Mammary epithelial cell (primary cell): ENCODE results near the gene ISOC2.

ENCODE experiments used
- CTCF ChIP-seq, 2 donors: IDR thresholded peaks in 1 of 2; conservative IDR thresholded peaks in 1 of 2; 2 replicates each; pipeline ENCODE4 v1.5.1; 2011 to 2012; ENCODE audit warnings: inconsistent platforms in 2 of 2, low read length in 2 of 2, mild to moderate bottlenecking in 2 of 2, control low read depth in 1 of 2, low read depth in 1 of 2; ENCODE audit not compliant: insufficient read depth in 1 of 2; ENCODE audit errors: extremely low read depth in 1 of 2
- EZH2 ChIP-seq: IDR thresholded peaks from 2 replicates; pipeline ENCODE4 v1.6.1; 2012; ENCODE audit warnings: low read length, inconsistent platforms, borderline replicate concordance

- TF ChIP-seq EZH2, result no peak
- no peak for TF ChIP-seq CTCF (conservative IDR thresholded peaks at IDR 0.05 in 1 of 2, IDR thresholded peaks at IDR 0.05 in 1 of 2; ENCODE audit: extremely low read depth in 1 of 2, insufficient read depth in 1 of 2, low read depth in 1 of 2, low read length in 2 of 2)
Measured at GRCh38 chr19:55482156-55482961, 20.9 kb upstream of the ISOC2 start.
